Smooth muscle cell (in vitro differentiated cells): Measurements from ENCODE around the gene TRIP13. TPM values are rescaled to one million over a fixed set of nuclear protein-coding genes. Genes with fewer than 3 reads are reported as not detected.
"Not testable (repeated sequence)": the region's sequence is repeated elsewhere in the genome, so short reads cannot be mapped to it uniquely, and the experiment has no call there.

ENCODE experiments used
- DNase-seq: peaks from one replicate; lab custom pipeline; 2025; ENCODE audit not compliant: unreplicated experiment; lab: John Stamatoyannopoulos, UW
- H2AFZ ChIP-seq: fragments of 200-600 bp; sonication (generic); 2 replicates; pipeline ENCODE4 v1.6.0; 2016; ENCODE audit warnings: antibody characterized with exemption, low read depth, mild to moderate bottlenecking
- H3F3A ChIP-seq: fragments of 200-600 bp; sonication (generic); 2 replicates; pipeline ENCODE4 v1.6.0; 2017; ENCODE audit warnings: antibody characterized with exemption, low read depth
- H3K27ac ChIP-seq: fragments of 200-600 bp; sonication (generic); 2 replicates; pipeline ENCODE4 v1.5.1; 2016; ENCODE audit warnings: low read depth, mild to moderate bottlenecking
- H3K27me3 ChIP-seq: fragments of 200-600 bp; sonication (generic); 2 replicates; pipeline ENCODE4 v1.6.1; 2016; ENCODE audit warnings: low read depth, mild to moderate bottlenecking
- H3K36me3 ChIP-seq: fragments of 200-600 bp; sonication (generic); 2 replicates; pipeline ENCODE4 v1.5.1; 2016; ENCODE audit warnings: low read depth
- H3K4me1 ChIP-seq: fragments of 200-600 bp; sonication (generic); 2 replicates; pipeline ENCODE4 v1.5.1; 2016; ENCODE audit warnings: low read depth
- H3K4me2 ChIP-seq: fragments of 200-600 bp; sonication (generic); 2 replicates; pipeline ENCODE4 v1.6.0; 2016; ENCODE audit warnings: mild to moderate bottlenecking
- H3K4me3 ChIP-seq: fragments of 200-600 bp; sonication (generic); 2 replicates; pipeline ENCODE4 v1.5.1; 2016; ENCODE audit warnings: mild to moderate bottlenecking
- H3K79me2 ChIP-seq: fragments of 200-600 bp; sonication (generic); 2 replicates; pipeline ENCODE4 v1.6.0; 2016; ENCODE audit warnings: low read depth, mild to moderate bottlenecking
- H3K9ac ChIP-seq: fragments of 200-600 bp; sonication (generic); 2 replicates; pipeline ENCODE4 v1.6.0; 2016; ENCODE audit warnings: low read depth
- H3K9me3 ChIP-seq: fragments of 200-600 bp; sonication (generic); replicated peaks from 2 replicates; pipeline ENCODE4 v1.5.1; 2016; ENCODE audit warnings: low read depth
- H4K20me1 ChIP-seq: fragments of 200-600 bp; sonication (generic); 2 replicates; pipeline ENCODE4 v1.6.0; 2016; ENCODE audit warnings: low read depth
- WGBS: methylation state at CpG from one replicate; pipeline ENCODE4 v1.1.7; 2016; ENCODE audit warnings: low lambda C conversion rate; 5-methylcytosine and 5-hydroxymethylcytosine counted together
- polyA plus RNA-seq: library from polyadenylated mRNA; unstranded; fragments of >200 nt; fragmentation: Nextera tagmentation; extraction: Ambion mirVana; gene quantifications from 2 replicates; pipeline ENCODE4 v1.2.1, GENCODE V29; 2016
- total RNA-seq: library from RNA; depleted of rRNA; stranded (reverse); fragments of >200 nt; gene quantifications from 2 replicates; pipeline ENCODE4 v1.2.3, GENCODE V29; 2014
- TF ChIP-seq, protein P1 (sequence below): fragments of 200-600 bp; sonication (generic); IDR thresholded peaks from 2 replicates; pipeline ENCODE4 v1.5.1; 2017; ENCODE audit warnings: borderline replicate concordance, mild to moderate bottlenecking, antibody characterized with exemption; ENCODE audit not compliant: insufficient read depth, poor library complexity, severe bottlenecking

The TRIP13 gene
- total and polyA plus RNA-seq, 2 experiments from 2014 or later, result 8.4 to 12.0 TPM

GRCh38 chr5:915946-916345 lies 23.3 kb downstream of the TRIP13 start:
- no peaks in the 10 kb centered on the region for H4K20me1 ChIP-seq
- H3K9me3 ChIP-seq, result no peaks in the 10 kb centered on the region
- H2AFZ ChIP-seq, result no peak overlapping the region
- WGBS, result 92% methylated on average over 12 of the region's 12 CpGs
- H3F3A ChIP-seq, result no peaks in the 10 kb centered on the region
- H3K4me3 ChIP-seq, result no peak overlapping the region
- H3K27me3 ChIP-seq, result no peaks in the 10 kb centered on the region
- no peaks in the 10 kb centered on the region for H3K79me2 ChIP-seq
- H3K27ac ChIP-seq, result no peak overlapping the region
- DNase-seq, result no peak
- peaks cover 4% of the 10 kb centered on the region for H3K4me1 ChIP-seq
- TF ChIP-seq, protein P1, sequence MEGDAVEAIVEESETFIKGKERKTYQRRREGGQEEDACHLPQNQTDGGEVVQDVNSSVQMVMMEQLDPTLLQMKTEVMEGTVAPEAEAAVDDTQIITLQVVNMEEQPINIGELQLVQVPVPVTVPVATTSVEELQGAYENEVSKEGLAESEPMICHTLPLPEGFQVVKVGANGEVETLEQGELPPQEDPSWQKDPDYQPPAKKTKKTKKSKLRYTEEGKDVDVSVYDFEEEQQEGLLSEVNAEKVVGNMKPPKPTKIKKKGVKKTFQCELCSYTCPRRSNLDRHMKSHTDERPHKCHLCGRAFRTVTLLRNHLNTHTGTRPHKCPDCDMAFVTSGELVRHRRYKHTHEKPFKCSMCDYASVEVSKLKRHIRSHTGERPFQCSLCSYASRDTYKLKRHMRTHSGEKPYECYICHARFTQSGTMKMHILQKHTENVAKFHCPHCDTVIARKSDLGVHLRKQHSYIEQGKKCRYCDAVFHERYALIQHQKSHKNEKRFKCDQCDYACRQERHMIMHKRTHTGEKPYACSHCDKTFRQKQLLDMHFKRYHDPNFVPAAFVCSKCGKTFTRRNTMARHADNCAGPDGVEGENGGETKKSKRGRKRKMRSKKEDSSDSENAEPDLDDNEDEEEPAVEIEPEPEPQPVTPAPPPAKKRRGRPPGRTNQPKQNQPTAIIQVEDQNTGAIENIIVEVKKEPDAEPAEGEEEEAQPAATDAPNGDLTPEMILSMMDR, result no peak
- no peak overlapping the region for H3K4me2 ChIP-seq
- no peaks in the 10 kb centered on the region for H3K36me3 ChIP-seq
- no peak overlapping the region for H3K9ac ChIP-seq

DNA sequence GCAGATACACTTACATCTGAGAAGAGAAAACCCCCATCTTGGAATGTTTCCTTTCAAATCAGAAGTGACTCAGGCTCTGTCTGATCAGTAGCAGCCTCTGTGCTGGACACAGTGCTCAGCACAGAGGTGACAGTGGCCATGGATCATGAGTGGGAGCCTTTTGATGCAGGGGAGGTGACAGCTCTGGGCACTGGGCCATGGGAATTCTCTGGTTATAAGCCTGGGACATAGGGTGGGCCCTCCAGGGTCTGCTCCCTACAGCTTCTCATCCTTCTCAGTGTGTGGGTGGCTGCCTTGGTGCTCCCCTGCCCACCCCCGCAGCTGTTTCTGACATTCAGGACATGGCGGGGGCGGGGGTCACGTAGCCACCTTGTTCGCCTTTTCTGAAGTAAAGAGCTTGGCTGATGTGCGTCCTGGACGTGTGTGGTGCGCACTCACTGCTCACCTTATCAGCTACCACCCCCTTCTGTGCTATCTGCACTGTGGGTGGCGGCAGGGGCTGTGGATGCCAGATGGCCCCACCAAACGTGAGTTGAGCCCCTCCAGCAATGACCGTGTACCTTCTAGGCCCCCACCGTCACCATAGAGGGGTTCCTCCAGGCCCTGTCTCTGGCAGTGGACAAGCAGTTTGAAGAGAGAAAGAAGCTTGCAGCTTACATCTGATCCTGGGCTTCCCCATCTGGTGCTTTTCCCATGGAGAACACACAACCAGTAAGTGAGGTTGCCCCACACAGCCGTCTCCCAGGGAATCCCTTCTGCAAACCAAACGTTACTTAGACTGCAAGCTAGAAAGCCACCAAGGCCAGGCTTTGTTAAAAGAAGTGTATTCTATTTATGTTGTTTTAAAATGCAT lies 24.0 kb downstream of the TRIP13 start:
- no peak for DNase-seq
- Histone ChIP-seq H3K36me3 (no peaks in the 10 kb centered on the region), H3F3A (no peaks in the 10 kb centered on the region), H3K9ac (no peak overlapping the region), H3K9me3 (no peaks in the 10 kb centered on the region), H3K4me3 (no peak overlapping the region), H3K4me1 (peaks cover 4% of the 10 kb centered on the region), H3K27me3 (no peaks in the 10 kb centered on the region), H3K79me2 (no peaks in the 10 kb centered on the region), H3K4me2 (no peak overlapping the region), H3K27ac (no peak overlapping the region), H4K20me1 (no peaks in the 10 kb centered on the region), H2AFZ (no peak overlapping the region)
- 87% methylated on average over 14 of the region's 14 CpGs for WGBS
- TF ChIP-seq, protein P1, result no peak

DNA sequence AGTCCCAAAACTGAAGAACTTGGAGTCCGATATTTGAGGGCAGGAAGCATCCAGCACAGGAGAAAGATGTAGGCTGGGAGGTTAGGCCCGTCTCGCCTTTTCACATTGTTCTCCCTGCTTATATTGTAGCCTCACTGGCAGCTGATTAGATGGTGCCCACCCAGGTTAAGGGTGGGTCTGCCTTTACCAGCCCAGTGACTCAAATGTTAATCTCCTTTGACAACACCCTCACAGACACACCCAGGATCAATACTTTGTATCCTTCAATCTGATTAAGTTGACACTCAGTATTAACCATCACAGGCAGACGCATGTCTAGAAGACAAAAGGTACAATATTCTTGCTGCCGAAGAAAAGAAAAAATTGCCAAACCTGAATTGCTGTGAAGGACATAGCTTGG lies 26.0 kb downstream of the TRIP13 start:
- not testable (repeated sequence) for H2AFZ ChIP-seq, H3K4me2 ChIP-seq, DNase-seq, H3K36me3 ChIP-seq, H3K9me3 ChIP-seq, H3K9ac ChIP-seq, H3K27ac ChIP-seq, H3F3A ChIP-seq, H4K20me1 ChIP-seq, H3K27me3 ChIP-seq, H3K4me1 ChIP-seq, H3K79me2 ChIP-seq, H3K4me3 ChIP-seq
- WGBS, result 98% methylated on average over 5 of the region's 5 CpGs

DNA sequence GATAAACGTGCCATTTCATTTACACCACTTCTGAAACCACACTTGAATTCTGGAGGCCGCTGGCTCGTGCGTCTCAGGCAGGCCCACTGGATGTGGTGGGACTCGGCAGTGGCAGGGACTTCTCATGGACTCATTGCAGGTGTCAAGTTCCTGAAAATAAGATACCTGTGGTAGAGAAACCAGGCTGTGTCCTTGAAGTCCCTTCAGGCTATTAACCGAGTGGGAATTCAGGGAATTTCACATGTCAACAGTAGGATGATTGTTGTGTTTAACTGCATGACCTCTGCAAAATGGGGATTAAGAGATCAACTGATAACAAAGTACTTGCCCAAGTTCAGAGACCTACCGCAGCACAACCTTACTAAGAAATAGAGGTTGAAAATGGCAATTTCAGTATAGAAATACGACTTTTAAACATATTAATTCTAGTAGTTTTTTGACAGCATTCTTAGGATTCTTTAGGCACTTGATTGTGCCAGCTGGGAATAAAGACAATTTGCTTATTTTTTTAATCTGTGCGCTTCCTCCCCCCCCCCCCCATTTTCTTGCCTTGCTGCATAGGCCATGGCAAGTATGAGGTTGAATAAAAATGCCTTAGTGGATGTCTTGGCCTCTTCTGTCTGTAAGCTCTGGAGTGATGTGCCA lies 26.8 kb downstream of the TRIP13 start:
- H3F3A ChIP-seq, result no peaks in the 10 kb centered on the region
- H3K27ac ChIP-seq, result no peak overlapping the region
- TF ChIP-seq, protein P1, result no peak
- H3K4me3 ChIP-seq, result no peak overlapping the region
- no peaks in the 10 kb centered on the region for H3K36me3 ChIP-seq
- DNase-seq, result no peak
- no peaks in the 10 kb centered on the region for H3K9me3 ChIP-seq
- H3K4me2 ChIP-seq, result no peak overlapping the region
- H3K79me2 ChIP-seq, result no peaks in the 10 kb centered on the region
- WGBS, result 71% methylated on average over 9 of the region's 9 CpGs
- H3K4me1 ChIP-seq, result no peaks in the 10 kb centered on the region
- H2AFZ ChIP-seq, result no peak overlapping the region
- no peak overlapping the region for H3K9ac ChIP-seq
- H4K20me1 ChIP-seq, result no peaks in the 10 kb centered on the region
- H3K27me3 ChIP-seq, result no peaks in the 10 kb centered on the region
